ENCODE results near the gene PIH1D2. TPM values are rescaled to one million over a fixed set of nuclear protein-coding genes. Genes with fewer than 3 reads are reported as not detected.

PIH1D2 gene
- total and polyA plus RNA-seq, 9 of the 15 experiments (the other 6 are each of a cell fraction or from before 2014, with no cell fraction given) = 1.5 to 5.4 (median 3.0) TPM

- H3K36me3 ChIP-seq (ENCODE audit: control insufficient read depth, insufficient read depth, low read length) = peaks cover 22% of the 10 kb centered on the region; the same call in 2 of the 3 replicates
- ChIA-PET CTCF (ENCODE audit: low intra/inter-chr PET ratio) (interaction anchor here (0.8 kb wide), 1 partner anchor 91 kb away, joined by 4 read pairs; no protein-coding TSS in a partner anchor), POLR2A (interaction anchor here (0.6 to 0.8 kb wide), 2 partner anchors 15 to 86 kb away, joined by 3 read pairs; no protein-coding TSS in a partner anchor)
- no peak overlapping the region for H3K4me3 ChIP-seq
- no peak overlapping the region for H2AFZ ChIP-seq (ENCODE audit: low read depth, low read length)
- H3K4me1 ChIP-seq (replicated peaks in 1 of 2; ENCODE audit: control insufficient read depth in 2 of 2, insufficient read depth in 2 of 2, low read length in 2 of 2) = peaks cover 6 to 13% of the 10 kb centered on the region in 2 experiments; a peak in 3 of 5 replicates
- no peaks in the 10 kb centered on the region for H3K9me1 ChIP-seq (ENCODE audit: control insufficient read depth, insufficient read depth, low read length)
- no peaks in the 10 kb centered on the region for H3K9me3 ChIP-seq (replicated peaks; ENCODE audit: control insufficient read depth, insufficient read depth, low read depth, low read length)
- ATAC-seq (no peak), FAIRE-seq (no peak), DNase-seq (ENCODE audit: extremely low read depth in 1 of 4, low spot score in 3 of 4) (peak in 1 of 4 experiments; percentile 31)
- no peak overlapping the region for H3K4me2 ChIP-seq (ENCODE audit: insufficient read depth, low read length)
- no peaks in the 10 kb centered on the region for H3K27me3 ChIP-seq (ENCODE audit: control insufficient read depth in 2 of 2, insufficient read depth in 2 of 2, low read length in 2 of 2)
- H3K9ac ChIP-seq (ENCODE audit: insufficient read depth in 1 of 2, low read depth in 2 of 2, low read length in 2 of 2) = no peak overlapping the region
- TF ChIP-seq SNIP1 (IDR thresholded peaks at IDR 0.05; ENCODE audit: low read depth) (no peak), RAD21 (CRISPR knock-in tag; conservative IDR thresholded peaks at IDR 0.05 in 1 of 2, IDR thresholded peaks at IDR 0.05 in 1 of 2) (peak; percentile 18 to 47; a peak in 3 of 4 replicates), SNRNP70 (optimal IDR thresholded peaks at IDR 0.05; ENCODE audit: low read depth, low read length) (no peak), CTCF (IDR thresholded peaks at IDR 0.05 in 2 of 3, conservative IDR thresholded peaks at IDR 0.05 in 1 of 3; ENCODE audit: insufficient read depth in 2 of 3, low read depth in 1 of 3, low read length in 3 of 3) (peak; percentile 19 to 49 (median 24); a peak in 3 of 6 replicates)
- BruUV-seq (replicated peaks) = no TSS peak
- peaks cover 27% of the 10 kb centered on the region for H3K79me2 ChIP-seq (ENCODE audit: control insufficient read depth, insufficient read depth, low read length)
- H3K27ac ChIP-seq (ENCODE audit: extremely low read depth, low read depth, low read length) = no peak overlapping the region
- in situ Hi-C loops (cut with MboI) (no loop called here), intact Hi-C loops (cut with micrococcal nuclease) (loop anchor here (1.0 kb wide), 1 partner anchor 92 kb away; no protein-coding TSS in a partner anchor)
- WGBS (ENCODE audit: insufficient coverage, low coverage, missing lambda C conversion rate) = 65% methylated on average over 3 of the region's 3 CpGs
- H4K20me1 ChIP-seq (replicated peaks; ENCODE audit: control insufficient read depth, insufficient read depth, low read length) = no peaks in the 10 kb centered on the region
Measured at GRCh38 chr11:112023104-112023503, 50.7 kb downstream of the PIH1D2 start.
